D721Med (cell line): ENCODE data around the gene IGF1R.

Experiments
- DNase-seq: peaks from one replicate; pipeline ENCODE4 v3.0.0; 2011; ENCODE audit warnings: low spot score; ENCODE audit not compliant: insufficient read length
- FAIRE-seq: peaks from 2 replicates; lab custom pipeline; 2011; peaks lifted over from hg19 to GRCh38; lab: Jason Lieb, UNC
- TF ChIP-seq, protein P1 (sequence below): IDR thresholded peaks from 2 replicates; pipeline ENCODE4 v1.5.1; 2012; ENCODE audit warnings: mild to moderate bottlenecking, control low read depth; ENCODE audit not compliant: insufficient read depth; ENCODE audit errors: missing control alignments

IGF1R gene

GRCh38 chr15:98812716-98813446 is 164.5 kb downstream of the IGF1R start:
- no peak for DNase-seq
- no peak for FAIRE-seq
- TF ChIP-seq, protein P1, sequence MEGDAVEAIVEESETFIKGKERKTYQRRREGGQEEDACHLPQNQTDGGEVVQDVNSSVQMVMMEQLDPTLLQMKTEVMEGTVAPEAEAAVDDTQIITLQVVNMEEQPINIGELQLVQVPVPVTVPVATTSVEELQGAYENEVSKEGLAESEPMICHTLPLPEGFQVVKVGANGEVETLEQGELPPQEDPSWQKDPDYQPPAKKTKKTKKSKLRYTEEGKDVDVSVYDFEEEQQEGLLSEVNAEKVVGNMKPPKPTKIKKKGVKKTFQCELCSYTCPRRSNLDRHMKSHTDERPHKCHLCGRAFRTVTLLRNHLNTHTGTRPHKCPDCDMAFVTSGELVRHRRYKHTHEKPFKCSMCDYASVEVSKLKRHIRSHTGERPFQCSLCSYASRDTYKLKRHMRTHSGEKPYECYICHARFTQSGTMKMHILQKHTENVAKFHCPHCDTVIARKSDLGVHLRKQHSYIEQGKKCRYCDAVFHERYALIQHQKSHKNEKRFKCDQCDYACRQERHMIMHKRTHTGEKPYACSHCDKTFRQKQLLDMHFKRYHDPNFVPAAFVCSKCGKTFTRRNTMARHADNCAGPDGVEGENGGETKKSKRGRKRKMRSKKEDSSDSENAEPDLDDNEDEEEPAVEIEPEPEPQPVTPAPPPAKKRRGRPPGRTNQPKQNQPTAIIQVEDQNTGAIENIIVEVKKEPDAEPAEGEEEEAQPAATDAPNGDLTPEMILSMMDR: no peak

- FAIRE-seq: no peak
Measured at GRCh38 chr15:98813951-98814350, 165.6 kb downstream of the IGF1R start.

GRCh38 chr15:98815207-98815606 is 166.9 kb downstream of the IGF1R start:
- no peak for FAIRE-seq
- TF ChIP-seq, protein P1: no peak
- DNase-seq: no peak

More at GRCh38 chr15:98813951-98814350, 165.6 kb downstream of the IGF1R start:
- DNase-seq: no peak
- TF ChIP-seq, protein P1: no peak

DNA sequence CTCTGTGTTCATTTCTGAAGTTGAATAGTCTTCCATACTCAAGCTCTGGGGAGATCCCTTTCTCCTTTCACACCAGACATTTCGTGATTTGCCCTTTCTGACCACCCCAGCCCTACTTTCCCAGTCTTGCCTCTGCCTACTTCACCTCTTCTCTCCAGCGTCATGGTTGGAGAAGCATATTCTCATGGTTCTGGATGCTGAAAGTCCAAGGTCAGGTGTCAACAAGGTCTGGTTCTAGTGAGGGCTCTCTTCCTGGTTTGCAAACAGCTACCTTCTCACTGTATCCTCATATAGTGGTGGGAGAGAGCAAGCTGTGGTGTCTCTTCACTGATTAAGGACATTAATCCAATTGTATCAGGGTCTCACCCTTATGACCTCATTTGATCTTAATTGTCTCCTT is 169.4 kb downstream of the IGF1R start:
- DNase-seq (no peak), FAIRE-seq (no peak)
- TF ChIP-seq, protein P1: no peak

GRCh38 chr15:98823012-98823458 is 174.7 kb downstream of the IGF1R start:
- TF ChIP-seq, protein P1: no peak
- DNase-seq (no peak), FAIRE-seq (no peak)

GRCh38 chr15:98823616-98824015 is 175.3 kb downstream of the IGF1R start:
- TF ChIP-seq, protein P1: no peak

DNA sequence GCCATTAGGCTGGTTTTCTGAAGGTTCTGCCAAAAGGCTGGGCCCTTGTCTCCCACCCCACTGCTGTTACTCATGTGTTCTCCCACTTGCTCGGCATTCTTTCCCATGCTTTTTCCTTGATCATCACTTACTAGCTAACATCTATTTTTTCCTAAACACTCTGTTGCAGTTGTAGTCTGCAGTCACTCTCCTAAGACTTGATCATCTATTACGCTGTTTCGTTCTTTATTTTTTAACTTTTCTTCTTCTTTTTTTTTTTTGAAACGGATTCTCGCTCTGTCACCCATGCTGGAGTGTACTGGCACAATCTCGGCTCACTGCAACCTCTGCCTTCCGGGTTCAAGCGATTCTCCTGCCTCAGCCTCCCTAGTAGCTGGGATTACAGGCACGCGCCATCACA is 176.3 kb downstream of the IGF1R start:
- no peak for FAIRE-seq
- no peak for DNase-seq
- TF ChIP-seq, protein P1: no peak

More at GRCh38 chr15:98823616-98824015, 175.3 kb downstream of the IGF1R start:
- FAIRE-seq: no peak
- DNase-seq: no peak
